GM10266 (cell line): Measurements from ENCODE around the gene CAMTA1.

Experiments used
- DNase-seq: peaks from one replicate; pipeline ENCODE4 v3.0.0; 2012; ENCODE audit errors: extremely low spot score
- CTCF ChIP-seq: IDR thresholded peaks from 2 replicates; pipeline ENCODE4 v1.5.1; 2012; ENCODE audit warnings: mild to moderate bottlenecking, low read depth; ENCODE audit not compliant: control insufficient read depth, insufficient read depth; ENCODE audit errors: missing control alignments

The CAMTA1 gene

GRCh38 chr1:7811476-7811875 is 1026.2 kb downstream of the CAMTA1 start:
- no peak for DNase-seq

GRCh38 chr1:7813677-7814373 is 1028.6 kb downstream of the CAMTA1 start:
- no peak for DNase-seq
- TF ChIP-seq CTCF: no peak

More at GRCh38 chr1:7811476-7811875, 1026.2 kb downstream of the CAMTA1 start:
- TF ChIP-seq CTCF: no peak
